DMS153 treated with DMSO at 0.1 percent for 48 hours (cell line): ENCODE data around the gene RGCC.
"Not testable (repeated sequence)": the region's sequence is repeated elsewhere in the genome, so short reads cannot be mapped to it uniquely, and the experiment has no call there.

Experiments used
- DNase-seq: peaks from one replicate; lab custom pipeline; 2025; ENCODE audit not compliant: unreplicated experiment; lab: John Stamatoyannopoulos, UW

RGCC gene

GRCh38 chr13:41456768-41457588 is at the start of gene RGCC:
RGCC (plus strand) TSS chr13:41457550; CDS start chr13:41457708, 158 bp downstream.
- no peak for DNase-seq

- DNase-seq: no peak
These were observed 49.2 kb upstream of the RGCC start for GRCh38 chr13:41408121-41408520.

GRCh38 chr13:41408746-41409145 is 48.6 kb upstream of the RGCC start:
- no peak for DNase-seq

- DNase-seq: no peak
These were observed 47.7 kb upstream of the RGCC start for GRCh38 chr13:41409611-41410010.

GRCh38 chr13:41411060-41411459 is 46.3 kb upstream of the RGCC start:
- DNase-seq: no peak

GRCh38 chr13:41411522-41411921 is 45.8 kb upstream of the RGCC start:
- no peak for DNase-seq

- DNase-seq: no peak
These were observed 43.5 kb upstream of the RGCC start for GRCh38 chr13:41413872-41414271.

GRCh38 chr13:41416276-41416675 is 41.1 kb upstream of the RGCC start:
- no peak for DNase-seq

GRCh38 chr13:41418027-41418426 is 39.3 kb upstream of the RGCC start:
- DNase-seq: no peak

GRCh38 chr13:41418731-41419130 is 38.6 kb upstream of the RGCC start:
- DNase-seq: no peak

- DNase-seq: no peak
These were observed 38.1 kb upstream of the RGCC start for GRCh38 chr13:41419206-41419605.

GRCh38 chr13:41420146-41420545 is 37.2 kb upstream of the RGCC start:
- DNase-seq: no peak

GRCh38 chr13:41421330-41421729 is 36.0 kb upstream of the RGCC start:
- DNase-seq: not testable (repeated sequence)

- DNase-seq: not testable (repeated sequence)
These were observed 35.4 kb upstream of the RGCC start for GRCh38 chr13:41421983-41422382.

GRCh38 chr13:41423259-41423658 is 34.1 kb upstream of the RGCC start:
- DNase-seq: not testable (repeated sequence)

- DNase-seq: not testable (repeated sequence)
These were observed 32.7 kb upstream of the RGCC start for GRCh38 chr13:41424675-41425074.

- DNase-seq: no peak
These were observed 31.3 kb upstream of the RGCC start for GRCh38 chr13:41426047-41426446.

GRCh38 chr13:41427666-41428065 is 29.7 kb upstream of the RGCC start:
- no peak for DNase-seq

GRCh38 chr13:41428155-41428554 is 29.2 kb upstream of the RGCC start:
- no peak for DNase-seq

- DNase-seq: not testable (repeated sequence)
These were observed 23.3 kb upstream of the RGCC start for GRCh38 chr13:41434030-41434429.

GRCh38 chr13:41434831-41435520 is 22.4 kb upstream of the RGCC start:
- no peak for DNase-seq

- no peak for DNase-seq
These were observed 13.4 kb upstream of the RGCC start for GRCh38 chr13:41443969-41444368.
